Erythroblast (primary cell): ENCODE results near the gene CA6.
"Not testable (repeated sequence)": the region's sequence is repeated elsewhere in the genome, so short reads cannot be mapped to it uniquely, and the experiment has no call there.

Experiments used
- DNase-seq, 2 experiments: peaks; one replicate each; lab custom pipeline; 2025; lab: John Stamatoyannopoulos, UW
- GATA1 ChIP-seq: IDR thresholded peaks from 2 replicates; pipeline ENCODE4 v1.6.1; 2011; ENCODE audit warnings: low read depth, mild to moderate bottlenecking, control low read depth, low read length, moderate library complexity
- POLR2A ChIP-seq: IDR thresholded peaks from 2 replicates; pipeline ENCODE4 v1.6.1; 2011; ENCODE audit warnings: mild to moderate bottlenecking, low read length

CA6 gene

DNA sequence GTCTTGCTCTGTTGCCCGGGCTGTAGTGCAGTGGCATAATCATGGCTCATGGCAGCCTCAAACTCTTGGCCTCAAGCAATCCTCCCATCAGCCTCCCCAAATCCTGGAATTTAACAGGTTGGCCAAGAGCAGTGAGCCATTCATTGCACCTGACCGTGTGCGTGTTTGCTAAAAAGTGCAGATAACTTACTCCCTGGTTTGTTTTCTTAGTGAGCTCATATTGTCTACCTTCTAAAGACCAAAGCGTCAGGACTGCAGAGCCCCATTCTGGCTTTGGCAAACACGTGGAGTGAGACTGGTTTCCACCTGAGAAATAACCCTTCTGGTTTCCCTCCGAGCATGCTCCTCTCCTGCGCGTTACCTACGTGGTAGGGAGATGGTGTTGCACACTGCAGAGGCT, 32.2 kb upstream of the CA6 start:
- TF ChIP-seq GATA1 = no peak
- TF ChIP-seq POLR2A = no peak
- no peak for DNase-seq

DNA sequence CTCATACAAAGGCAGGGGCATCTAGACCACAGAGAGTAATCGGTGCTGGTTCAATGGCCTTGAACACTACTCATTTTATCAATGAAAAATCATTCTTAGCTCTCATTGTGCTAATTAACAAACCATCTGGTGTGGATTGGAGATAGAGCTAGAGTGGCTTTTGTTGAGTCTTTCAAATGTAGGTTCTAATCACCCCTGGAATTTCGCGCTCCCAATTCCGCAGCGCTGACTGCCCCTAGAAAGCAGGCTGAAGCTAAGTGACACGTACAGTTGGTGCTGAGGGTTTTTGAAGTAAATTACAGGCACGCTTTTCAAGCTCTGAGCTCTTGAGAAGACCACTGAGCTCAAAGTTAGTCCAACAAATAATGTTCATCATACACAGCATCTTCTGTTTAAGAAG, 31.2 kb upstream of the CA6 start:
- TF ChIP-seq GATA1 = no peak
- no peak for DNase-seq

DNA sequence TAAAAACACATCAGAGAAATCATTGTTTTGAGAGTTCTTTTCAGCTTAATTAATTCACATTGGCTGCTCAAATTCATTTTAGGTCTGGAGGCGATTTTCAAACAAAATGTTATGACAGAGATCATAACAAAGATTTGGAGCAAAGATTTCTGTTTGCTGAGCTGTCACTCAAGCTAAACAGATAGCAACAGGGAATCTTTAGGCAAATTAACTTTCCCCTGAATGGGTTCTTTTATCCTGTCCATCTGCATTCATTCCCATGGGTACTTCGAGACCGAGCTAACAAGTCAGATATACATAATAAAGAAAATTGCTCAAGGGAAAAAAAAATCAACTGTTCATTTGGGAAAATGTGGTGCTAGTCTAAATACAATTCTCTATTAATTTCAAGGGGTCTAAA, 30.2 kb upstream of the CA6 start:
- TF ChIP-seq GATA1 (no peak), POLR2A (no peak)
- DNase-seq = no peak

DNA sequence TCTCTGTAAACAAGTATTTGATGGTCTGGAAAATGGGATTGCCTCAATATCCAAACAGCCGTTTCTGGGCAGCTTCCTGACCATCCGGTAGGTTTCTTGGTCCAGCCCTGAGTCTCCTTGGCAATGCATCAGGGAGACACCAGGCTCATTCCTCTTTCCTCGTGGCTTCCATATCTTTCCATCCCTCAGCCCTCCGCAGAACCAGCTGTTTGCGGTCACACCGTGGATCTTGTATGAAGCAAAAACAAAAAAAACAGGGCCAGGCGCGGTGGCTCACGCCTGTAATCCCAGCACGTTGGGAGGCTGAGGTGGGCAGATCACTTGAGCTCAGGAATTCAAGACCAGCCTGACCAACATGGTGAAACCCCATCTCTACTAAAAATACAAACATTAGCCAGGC, 28.1 kb upstream of the CA6 start:
- DNase-seq = not testable (repeated sequence)

DNA sequence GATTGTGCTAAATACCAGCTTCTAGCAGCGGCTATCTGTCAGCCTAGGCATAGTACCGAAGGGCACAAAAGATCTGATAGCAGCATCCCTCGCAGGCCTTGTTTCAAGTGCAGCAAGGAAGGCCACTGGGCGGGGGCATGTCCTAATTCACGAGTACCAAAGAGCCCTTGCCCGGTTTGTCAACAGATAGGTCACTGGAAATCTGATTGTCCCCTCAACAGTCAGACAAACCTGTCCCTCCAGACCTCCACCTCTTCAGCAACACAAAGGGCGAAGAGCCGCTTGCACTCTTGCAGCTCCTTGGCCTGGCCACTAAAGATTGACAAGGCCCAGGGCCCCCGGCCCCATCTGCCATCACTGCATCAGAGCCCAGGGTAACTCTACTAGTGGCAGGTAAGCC, 22.7 kb upstream of the CA6 start:
- DNase-seq = no peak
- no peak for TF ChIP-seq POLR2A
- TF ChIP-seq GATA1 = no peak

DNA sequence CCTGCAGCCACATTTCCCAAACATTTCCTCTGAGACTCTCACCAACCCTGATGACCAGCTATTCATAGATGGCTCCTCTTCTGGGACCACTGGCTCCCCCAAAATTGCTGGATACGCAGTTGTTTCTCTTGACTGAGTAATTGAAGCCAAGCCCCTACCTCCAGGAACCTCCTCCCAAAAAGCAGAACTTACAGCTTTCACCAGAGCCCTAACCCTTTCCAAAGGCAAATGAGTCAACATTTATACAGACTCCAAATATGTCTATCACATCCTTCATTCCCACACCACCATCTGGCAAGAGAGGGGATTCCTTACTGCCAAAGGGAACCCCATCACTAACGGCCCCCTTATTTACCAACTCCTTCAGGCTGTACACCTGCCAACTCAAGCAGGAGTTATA, 20.3 kb upstream of the CA6 start:
- DNase-seq = no peak
- TF ChIP-seq GATA1 = no peak
- TF ChIP-seq POLR2A = no peak

DNA sequence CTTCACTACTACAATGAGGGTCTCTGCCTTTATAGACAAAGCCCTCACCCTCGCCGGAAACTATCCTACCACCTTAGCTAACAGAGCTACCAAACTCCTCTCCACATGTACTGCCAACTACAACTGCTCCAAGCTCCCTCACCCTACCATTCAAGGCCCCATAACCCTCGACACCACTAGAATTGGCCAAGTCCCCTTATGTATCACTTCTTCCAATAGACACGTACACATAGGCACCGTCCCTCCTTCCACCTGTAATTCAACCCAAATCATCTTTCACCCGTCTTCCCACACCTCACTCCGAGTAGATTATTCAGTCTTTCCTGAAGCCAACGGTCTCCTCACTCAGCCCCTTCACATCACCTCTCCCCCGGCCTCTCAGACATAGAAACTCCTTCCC, 19.7 kb upstream of the CA6 start:
- DNase-seq = no peak
- no peak for TF ChIP-seq POLR2A
- no peak for TF ChIP-seq GATA1

DNA sequence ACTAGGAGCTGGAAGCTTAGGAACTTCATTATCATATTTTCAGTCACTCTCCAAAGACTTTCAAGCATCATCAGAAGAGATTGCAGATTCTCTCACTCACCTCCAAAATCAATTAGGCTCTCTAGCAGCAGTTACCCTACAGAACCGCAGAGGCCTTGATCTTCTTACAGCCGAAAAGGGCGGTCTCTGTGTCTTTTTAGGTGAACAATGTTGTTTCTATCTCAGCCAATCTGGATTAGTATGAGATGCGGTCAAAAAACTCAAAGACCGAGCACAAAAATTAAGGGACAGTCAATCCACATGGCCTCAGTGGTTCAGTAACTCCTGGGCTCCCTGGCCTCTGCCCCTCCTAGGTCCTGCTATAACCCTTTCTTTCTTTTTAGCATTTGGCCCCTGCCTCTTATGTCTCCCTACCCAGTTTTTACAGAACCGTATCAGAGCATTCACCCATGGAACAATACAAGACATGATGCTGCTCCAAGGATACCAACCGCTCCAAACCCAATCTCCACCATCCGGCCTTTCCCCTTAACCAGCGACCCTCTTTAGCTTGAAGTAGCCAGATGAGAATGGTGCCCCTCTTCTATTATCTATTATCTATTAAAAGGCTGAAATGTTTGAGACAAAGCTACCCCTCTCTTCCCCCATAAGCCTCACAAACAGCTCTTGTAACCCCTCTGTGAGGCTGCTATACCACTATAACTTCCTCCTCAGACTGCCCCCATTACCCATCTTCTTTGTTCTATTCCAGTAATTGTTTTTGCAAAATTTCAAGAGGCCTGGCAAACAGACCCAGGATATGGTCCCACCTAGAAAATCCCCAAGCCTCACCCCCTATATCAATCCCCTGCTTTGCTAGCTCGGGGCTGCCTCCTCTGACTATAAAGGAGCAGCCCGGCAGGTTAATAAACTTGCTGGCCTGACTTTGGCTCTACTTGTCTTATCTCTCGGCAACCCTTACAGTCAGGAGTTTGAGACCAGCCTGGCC, 18.7 kb upstream of the CA6 start:
- DNase-seq = no peak
- TF ChIP-seq GATA1 (no peak), POLR2A (no peak)

DNA sequence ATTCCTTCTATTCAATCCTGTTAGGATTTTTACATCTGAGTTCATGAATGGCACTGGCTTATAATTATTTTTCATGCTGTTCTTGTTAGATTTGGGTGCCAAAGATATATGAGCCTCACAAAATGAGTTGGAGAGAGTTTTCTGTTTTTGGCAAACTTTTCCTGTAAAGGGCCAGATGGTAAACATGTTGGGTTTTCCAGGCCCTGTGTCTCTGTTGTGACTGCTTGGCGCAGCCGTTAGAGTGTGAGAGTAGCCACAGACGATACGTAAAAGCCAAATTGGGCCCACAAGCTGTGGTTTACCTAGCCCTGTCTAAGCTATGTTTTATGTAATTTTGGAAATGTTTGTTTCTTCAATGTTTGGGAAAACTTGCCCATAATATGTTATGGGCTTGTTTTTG, 15.6 kb upstream of the CA6 start:
- TF ChIP-seq GATA1 = no peak
- TF ChIP-seq POLR2A = no peak
- no peak for DNase-seq

DNA sequence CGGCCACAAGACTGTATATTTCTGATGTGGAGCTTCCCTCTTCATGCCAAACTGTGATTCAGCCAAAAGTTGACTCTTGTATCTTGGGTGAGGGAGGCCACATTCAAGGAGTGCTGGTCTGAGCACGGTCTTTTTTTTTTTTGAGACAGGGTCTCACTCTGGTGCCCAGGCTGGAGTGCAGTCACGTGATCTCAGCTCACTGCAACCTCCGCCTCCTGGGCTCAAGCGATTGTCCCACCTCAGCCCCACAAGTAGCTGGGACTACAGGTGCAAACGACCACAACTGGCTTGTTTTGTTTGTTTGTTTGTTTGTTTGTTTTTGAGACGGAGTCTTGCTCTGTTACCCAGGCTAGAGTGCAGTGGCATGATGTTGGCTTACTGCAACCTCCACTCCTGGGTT, 8.6 kb upstream of the CA6 start:
- not testable (repeated sequence) for DNase-seq

DNA sequence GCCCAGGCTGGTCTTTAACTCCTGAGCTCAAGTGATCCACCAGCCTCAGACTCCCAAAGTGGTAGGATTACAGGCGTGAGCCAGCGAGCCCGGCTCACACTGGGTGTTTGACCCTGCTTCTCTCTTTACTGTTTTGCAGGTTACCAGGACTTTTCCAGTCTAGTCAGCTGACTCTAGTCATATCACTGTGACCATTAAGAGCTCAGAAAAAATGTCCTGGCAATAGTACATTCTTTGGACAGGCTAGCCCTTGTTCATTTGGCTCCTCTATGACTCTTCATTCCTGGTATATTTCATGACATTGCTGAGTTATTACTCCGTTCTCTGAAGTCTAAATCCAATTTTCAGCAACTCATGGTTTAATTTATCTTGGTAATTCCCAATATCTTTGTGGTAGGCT, 8.0 kb upstream of the CA6 start:
- no peak for DNase-seq
- TF ChIP-seq GATA1 = no peak

DNA sequence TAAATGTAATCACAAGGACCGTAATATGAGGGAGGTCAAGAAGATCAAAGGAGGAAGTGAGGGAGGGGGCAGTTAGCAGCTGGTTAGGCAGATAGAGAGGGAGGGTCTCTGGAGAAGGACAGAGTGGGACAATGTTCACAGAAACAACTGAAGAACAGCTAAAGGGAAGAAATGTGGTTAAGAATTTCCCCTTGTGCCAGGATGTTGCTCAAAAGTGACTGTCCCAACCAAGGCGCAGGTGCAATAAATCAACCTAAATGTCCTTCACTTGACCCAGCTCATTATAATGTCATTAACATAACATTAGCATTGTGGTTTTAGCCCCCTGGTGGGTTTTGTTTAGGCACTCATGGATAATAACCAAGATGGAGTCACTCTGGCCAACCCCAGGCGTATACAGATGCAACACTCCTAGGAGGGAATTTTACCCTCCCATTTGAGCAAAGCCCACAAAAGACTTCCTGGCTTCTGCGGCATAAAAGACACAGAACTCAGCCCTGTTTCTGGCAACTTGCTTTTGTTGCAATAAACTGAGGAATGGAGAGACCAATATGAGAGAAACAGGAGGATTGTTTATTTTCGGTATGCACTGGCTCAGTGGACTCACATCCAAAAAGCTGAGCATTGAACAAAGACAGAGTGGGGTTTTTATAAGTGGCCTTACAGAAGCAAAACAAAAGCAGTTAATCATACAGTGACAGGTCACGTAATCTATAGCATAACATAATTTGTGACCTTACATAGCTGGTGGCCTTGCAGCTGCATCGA, 7.3 kb upstream of the CA6 start:
- DNase-seq = no peak
- TF ChIP-seq GATA1 (no peak), POLR2A (no peak)

DNA sequence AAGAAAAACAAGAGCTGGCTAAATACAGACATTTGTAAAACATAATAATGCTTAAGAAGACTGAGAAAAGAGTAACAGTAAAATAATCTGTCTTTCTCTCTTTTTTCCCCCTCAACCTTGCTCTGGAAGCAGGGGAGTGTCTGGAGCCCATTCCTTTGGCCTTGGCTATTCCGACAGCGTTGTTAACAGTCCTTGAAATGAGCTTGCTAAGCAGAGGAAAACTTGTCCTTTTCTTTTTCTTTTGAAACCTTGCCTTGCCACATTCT, 6.7 kb upstream of the CA6 start:
- TF ChIP-seq GATA1 (no peak), POLR2A (no peak)
- DNase-seq = no peak

DNA sequence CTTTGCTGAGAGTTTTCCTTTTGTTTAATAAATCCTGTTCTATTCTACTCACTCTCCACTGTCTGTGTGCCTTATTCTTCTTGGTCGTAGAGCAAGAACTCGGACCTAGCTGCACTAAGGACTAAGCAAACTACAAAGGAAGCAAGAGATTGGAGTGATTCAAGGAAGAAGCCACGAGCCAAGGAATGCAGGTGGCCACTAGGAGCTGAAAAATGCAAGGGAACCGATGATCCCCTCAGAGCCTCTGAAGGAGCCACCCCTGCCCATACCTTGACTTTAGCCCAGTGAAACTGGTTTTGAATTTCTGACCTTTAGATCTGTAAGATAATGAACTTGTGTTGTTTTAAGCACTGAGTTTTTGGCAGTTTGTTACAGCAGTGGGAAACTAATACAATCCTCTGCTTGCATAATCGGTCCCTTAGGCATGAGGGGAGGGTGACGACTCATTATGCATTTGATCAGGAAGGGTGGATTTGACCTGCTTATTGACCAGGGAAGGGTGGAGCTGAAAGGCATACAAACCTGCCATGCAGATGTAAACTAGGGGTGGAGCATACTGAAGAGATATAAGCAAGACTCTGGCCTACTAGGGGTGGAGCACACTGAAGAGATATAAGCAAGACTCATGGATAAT, 6.2 kb upstream of the CA6 start:
- TF ChIP-seq GATA1 = no peak
- no peak for TF ChIP-seq POLR2A
- DNase-seq = no peak
